ENCODE results near the gene TOMM7.
"Not testable (repeated sequence)": the region's sequence is repeated elsewhere in the genome, so short reads cannot be mapped to it uniquely, and the experiment has no call there.

TOMM7 gene

DNA sequence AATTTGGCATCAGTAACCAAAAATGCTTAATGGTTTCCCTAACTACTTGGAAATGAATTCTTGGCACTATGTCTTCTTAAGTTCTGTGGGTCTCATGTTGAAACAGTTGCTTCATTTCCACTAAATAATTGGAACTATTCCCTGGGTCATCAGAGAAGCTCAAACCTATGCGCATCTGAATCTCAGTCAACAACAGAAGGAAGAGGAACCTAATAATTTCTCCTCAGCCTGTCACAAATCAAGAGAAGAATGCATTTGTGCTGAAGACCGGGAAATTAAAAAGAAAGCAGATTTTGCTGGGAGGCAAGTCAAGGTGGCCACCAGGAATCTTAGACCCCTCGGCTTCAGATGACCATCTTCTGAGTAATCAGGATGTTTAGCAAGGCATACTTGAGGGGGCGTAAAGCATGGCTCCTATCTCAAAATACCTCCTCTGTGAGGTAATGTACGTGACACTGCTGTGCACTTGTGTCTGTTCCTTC, 41.4 kb downstream of the TOMM7 start:
- TF ChIP-seq CTCF (IDR thresholded peaks at IDR 0.05; ENCODE audit: control insufficient read depth, insufficient read depth, low read depth, low read length, missing control alignments) = no peak
- peak; percentile 83 for DNase-seq (ENCODE audit: low read depth)
- H3K4me3 ChIP-seq (ENCODE audit: control insufficient read depth, low read depth, low read length) = no peak overlapping the region

DNA sequence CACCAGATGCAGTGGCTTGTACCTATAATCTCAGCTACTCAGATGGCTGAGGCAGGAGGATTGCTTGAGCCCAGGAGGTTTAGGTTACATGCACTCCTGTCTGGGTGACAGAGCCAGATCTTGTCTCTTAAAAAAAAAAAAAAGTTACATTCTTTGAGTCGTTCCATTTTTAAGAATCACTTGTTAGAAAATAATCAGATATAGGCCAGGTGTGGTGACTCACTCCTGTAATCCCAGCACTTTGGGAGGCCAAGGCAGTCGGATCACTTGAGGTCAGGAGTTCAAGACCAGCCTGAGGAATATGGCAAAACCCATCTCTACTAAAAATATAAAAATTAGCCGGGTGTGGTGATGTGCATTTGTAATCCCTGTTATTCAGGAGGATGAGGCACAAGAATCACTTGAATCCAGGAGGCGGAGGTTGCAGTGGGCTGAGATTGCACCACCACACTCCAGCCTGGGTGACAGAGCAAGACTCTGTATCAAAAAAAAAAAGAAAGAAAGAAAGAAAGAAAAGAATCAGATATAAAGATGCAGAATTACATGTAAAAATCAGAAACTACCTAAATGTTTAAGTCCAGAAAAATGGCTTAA, 42.8 kb downstream of the TOMM7 start:
- not testable (repeated sequence) for DNase-seq (ENCODE audit: low read depth); H3K4me3 ChIP-seq (ENCODE audit: control insufficient read depth, low read depth, low read length)

DNA sequence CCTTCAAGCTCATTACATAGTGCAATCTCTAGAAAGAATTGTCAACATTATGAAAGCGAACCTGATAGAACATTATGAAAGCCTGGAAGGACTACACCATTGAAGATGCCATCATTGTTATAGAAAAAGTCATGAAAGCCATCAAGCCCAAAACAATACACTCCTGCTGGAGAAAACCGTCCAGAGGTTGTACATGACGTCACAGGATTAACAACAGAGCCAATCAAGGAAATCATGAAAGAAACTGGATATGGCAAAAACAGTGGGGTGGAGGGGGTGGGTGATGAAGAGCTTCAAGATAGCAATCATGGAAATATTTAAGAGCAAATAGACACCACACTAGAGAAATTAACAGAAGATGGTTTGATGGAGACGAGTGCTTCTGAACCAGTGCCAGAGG, 45.7 kb downstream of the TOMM7 start:
- no peak for TF ChIP-seq CTCF (IDR thresholded peaks at IDR 0.05; ENCODE audit: control insufficient read depth, insufficient read depth, low read depth, low read length, missing control alignments)
- no peak overlapping the region for H3K4me3 ChIP-seq (ENCODE audit: control insufficient read depth, low read depth, low read length)
- DNase-seq (ENCODE audit: low read depth) = no peak

DNA sequence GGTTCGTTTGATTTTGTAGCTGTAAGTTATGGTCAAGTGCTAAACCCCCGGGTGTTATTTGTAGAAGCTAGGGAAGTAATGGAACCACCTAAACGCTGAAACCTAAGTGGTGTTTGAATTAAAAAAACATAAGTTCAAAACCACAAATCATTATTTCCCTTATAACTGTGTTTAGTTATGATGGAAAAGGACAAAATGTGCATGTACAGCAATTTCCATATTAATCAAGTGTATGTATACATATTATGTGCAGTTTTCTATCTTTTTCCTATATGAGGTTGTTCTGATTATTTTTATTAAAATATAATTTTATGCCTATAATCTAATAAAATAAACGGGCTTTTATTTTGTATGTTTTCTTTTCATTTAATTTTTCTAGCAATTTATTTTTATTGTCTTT, 49.8 kb downstream of the TOMM7 start:
- no peak overlapping the region for H3K4me3 ChIP-seq (ENCODE audit: control insufficient read depth, low read depth, low read length)
- no peak for DNase-seq (ENCODE audit: low read depth)
- TF ChIP-seq CTCF (IDR thresholded peaks at IDR 0.05; ENCODE audit: control insufficient read depth, insufficient read depth, low read depth, low read length, missing control alignments) = no peak

GRCh38 chr7:22771872-22772228, 50.8 kb downstream of the TOMM7 start:
- no peak for DNase-seq (ENCODE audit: low read depth)
- no peak overlapping the region for H3K4me3 ChIP-seq (ENCODE audit: control insufficient read depth, low read depth, low read length)
- TF ChIP-seq CTCF (IDR thresholded peaks at IDR 0.05; ENCODE audit: control insufficient read depth, insufficient read depth, low read depth, low read length, missing control alignments) = no peak

DNA sequence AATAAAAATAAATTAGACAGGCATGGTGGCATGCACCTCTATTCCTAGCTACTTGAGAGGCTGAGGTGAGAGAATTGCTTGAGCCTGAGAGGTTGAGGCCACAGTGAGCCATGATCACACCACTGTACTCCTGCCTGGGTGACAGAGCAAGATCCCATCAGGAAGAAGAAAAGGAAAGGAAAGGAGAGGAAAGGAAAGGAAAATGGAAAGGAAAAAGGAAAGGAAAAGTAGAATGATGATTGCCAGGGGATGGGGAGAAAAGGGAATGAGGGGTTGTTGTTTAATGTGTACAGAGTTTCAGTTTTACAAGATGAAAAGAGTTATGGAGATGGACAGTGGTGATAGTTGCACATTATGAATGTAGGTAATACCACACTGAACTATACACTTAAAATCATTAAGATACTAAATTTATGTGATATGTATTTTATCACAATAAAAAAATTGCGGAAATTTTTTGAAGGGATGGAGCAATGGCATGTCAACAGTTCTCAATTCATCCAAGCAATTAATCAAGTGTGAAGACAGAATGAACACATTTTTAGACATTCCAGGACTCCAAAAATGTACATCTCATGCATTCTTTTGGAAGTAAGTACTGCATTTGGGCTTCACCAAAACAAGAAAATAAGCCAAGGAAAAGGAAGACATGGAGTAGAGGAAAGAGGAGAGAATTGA, 51.3 kb downstream of the TOMM7 start:
- no peak for TF ChIP-seq CTCF (IDR thresholded peaks at IDR 0.05; ENCODE audit: control insufficient read depth, insufficient read depth, low read depth, low read length, missing control alignments)
- DNase-seq (ENCODE audit: low read depth) = no peak
- no peak overlapping the region for H3K4me3 ChIP-seq (ENCODE audit: control insufficient read depth, low read depth, low read length)

GRCh38 chr7:22765609-22766008, 57.0 kb downstream of the TOMM7 start:
- no peak overlapping the region for H3K4me3 ChIP-seq (ENCODE audit: control insufficient read depth, low read depth, low read length)
- no peak for DNase-seq (ENCODE audit: low read depth)
- no peak for TF ChIP-seq CTCF (IDR thresholded peaks at IDR 0.05; ENCODE audit: control insufficient read depth, insufficient read depth, low read depth, low read length, missing control alignments)

All from AG09309 (cell line).